HG02938 (cell line): ENCODE data around the gene SLC43A3.

Experiments
- ATAC-seq: cut with Tn5 transposase; IDR thresholded peaks from one replicate; pipeline ENCODE4 v1.9.1; 2021; ENCODE audit warnings: mild to moderate bottlenecking, moderate library complexity; ENCODE audit not compliant: unreplicated experiment

Gene SLC43A3

GRCh38 chr11:57360991-57361390 lies 65.9 kb downstream of the SLC43A3 start:
- no peak for ATAC-seq

GRCh38 chr11:57359896-57360690 lies 66.8 kb downstream of the SLC43A3 start:
- no peak for ATAC-seq

GRCh38 chr11:57359396-57359795 lies 67.5 kb downstream of the SLC43A3 start:
- no peak for ATAC-seq

- ATAC-seq: no peak
Measured at GRCh38 chr11:57358991-57359390, 67.9 kb downstream of the SLC43A3 start.

GRCh38 chr11:57358543-57358961 lies 68.4 kb downstream of the SLC43A3 start:
- no peak for ATAC-seq

- no peak for ATAC-seq
Measured at GRCh38 chr11:57357856-57358255, 69.1 kb downstream of the SLC43A3 start.

- no peak for ATAC-seq
Measured at GRCh38 chr11:57357310-57357709, 69.6 kb downstream of the SLC43A3 start.
